HepG2 (cell line): ENCODE data around the gene STAT6. TPM values are rescaled to one million over a fixed set of nuclear protein-coding genes. Genes with fewer than 3 reads are reported as not detected.

Source experiments
- ATAC-seq: fragments of 200-7000 bp; cut with Tn5 transposase; 3 replicates; pipeline ENCODE4 v1.9.1; 2020; ENCODE audit warnings: mild to moderate bottlenecking, moderate library complexity
- BruUV-seq: library from RNA; stranded (reverse); fragments of 400-500 nt; replicated peaks from 2 replicates; lab custom pipeline; 2021; lab: Mats Ljungman, UMichigan
- CTCF ChIA-PET: fragments of 300-600 bp; formaldehyde crosslinking; extraction: SDS; loops from one replicate; lab custom pipeline; 2021; ENCODE audit warnings: low total read pairs, inconsistent platforms, low intra/inter-chr PET ratio; lab: Yijun Ruan, JAX
- POLR2A ChIA-PET: fragments of 350-600 bp; sonication (Branson Sonifier 250); formaldehyde crosslinking; loops from one replicate; lab custom pipeline; 2020; ENCODE audit warnings: antibody characterized with exemption, inconsistent platforms; lab: Yijun Ruan, JAX
- DNase-seq: peaks from one replicate; pipeline ENCODE4 v3.0.0-alpha.2; 2015; ENCODE audit warnings: low spot score
- FAIRE-seq: peaks from 3 replicates; lab custom pipeline; 2011; peaks lifted over from hg19 to GRCh38; lab: Jason Lieb, UNC
- H2AFZ ChIP-seq: one replicate; pipeline ENCODE4 v1.6.1; 2011; ENCODE audit warnings: low read length, inconsistent platforms
- H3K27ac ChIP-seq: fragments of 300-600 bp; 3 replicates; pipeline ENCODE4 v1.8.0; 2011; ENCODE audit warnings: mixed run types, mild to moderate bottlenecking, mixed read lengths, low read length, inconsistent platforms; ENCODE audit not compliant: insufficient read depth; ENCODE audit errors: extremely low read length
- H3K27me3 ChIP-seq, 2 experiments: fragments of 200-600 bp in 1 of 2; 2 replicates in 1 of 2; 3 replicates in 1 of 2; pipeline versions ENCODE4 v1.6.0 to v1.8.0; 2011; ENCODE audit warnings: low read length in 2 of 2, mild to moderate bottlenecking in 2 of 2, moderate library complexity in 2 of 2, inconsistent platforms in 1 of 2; ENCODE audit not compliant: insufficient read depth in 2 of 2, control insufficient read depth in 1 of 2
- H3K36me3 ChIP-seq, 2 experiments: fragments of 200-600 bp in 1 of 2; replicated peaks in 1 of 2; 2 replicates in 1 of 2; 3 replicates in 1 of 2; pipeline versions ENCODE4 v1.5.1 to v1.8.0; 2011; ENCODE audit warnings: low read length in 2 of 2, inconsistent platforms in 1 of 2; ENCODE audit not compliant: insufficient read depth in 2 of 2, control insufficient read depth in 1 of 2
- H3K4me1 ChIP-seq: 2 replicates; pipeline ENCODE4 v1.5.1; 2012; ENCODE audit warnings: low read length, inconsistent platforms; ENCODE audit not compliant: insufficient read depth
- H3K4me2 ChIP-seq: 2 replicates; pipeline ENCODE4 v1.6.0; 2011; ENCODE audit warnings: low read depth, low read length, inconsistent platforms
- H3K4me3 ChIP-seq, 3 experiments: fragments of 200-600 bp in 1 of 3; sonication (generic), shearing (Covaris generic) in 1 of 3; replicated peaks in 1 of 3; 2 replicates each; pipeline ENCODE4 v1.5.1; 2011 to 2016; ENCODE audit warnings: low read length in 3 of 3, inconsistent platforms in 2 of 3, low read depth in 2 of 3, mild to moderate bottlenecking in 2 of 3, control low read depth in 1 of 3, mixed read lengths in 1 of 3; ENCODE audit not compliant: insufficient read depth in 1 of 3
- H3K79me2 ChIP-seq: one replicate; pipeline ENCODE4 v1.6.1; 2011; ENCODE audit warnings: low read length, inconsistent platforms; ENCODE audit not compliant: insufficient read depth
- H3K9ac ChIP-seq: 2 replicates; pipeline ENCODE4 v1.6.0; 2011; ENCODE audit warnings: mild to moderate bottlenecking, low read depth, low read length, inconsistent platforms; ENCODE audit not compliant: insufficient read depth
- H3K9me3 ChIP-seq: 2 replicates; pipeline ENCODE4 v1.5.1; 2012; ENCODE audit warnings: mild to moderate bottlenecking, low read length
- H4K20me1 ChIP-seq: 2 replicates; pipeline ENCODE4 v1.6.0; 2011; ENCODE audit warnings: inconsistent platforms, mild to moderate bottlenecking, low read length, moderate library complexity; ENCODE audit not compliant: insufficient read depth
- BRCA1 ChIP-seq: sonication (generic); formaldehyde crosslinking; IDR thresholded peaks from 2 replicates; pipeline ENCODE4 v1.4.0; 2020; ENCODE audit warnings: missing genetic modification reagents
- BRD4 ChIP-seq: sonication (generic); formaldehyde crosslinking; IDR thresholded peaks from 2 replicates; pipeline ENCODE4 v1.4.0; 2020; ENCODE audit warnings: missing genetic modification reagents
- CAMTA2 ChIP-seq: sonication (generic); formaldehyde crosslinking; IDR thresholded peaks from 2 replicates; pipeline ENCODE4 v1.4.0; 2020; ENCODE audit warnings: mild to moderate bottlenecking, missing genetic modification reagents, borderline replicate concordance
- CHCHD3 ChIP-seq: sonication (generic); formaldehyde crosslinking; IDR thresholded peaks from 2 replicates; pipeline ENCODE4 v1.8.0; 2022; ENCODE audit warnings: mild to moderate bottlenecking, missing genetic modification reagents, moderate library complexity
- NFATC3 ChIP-seq: sonication (generic); formaldehyde crosslinking; IDR thresholded peaks from 2 replicates; pipeline ENCODE4 v1.5.1; 2020; ENCODE audit warnings: mild to moderate bottlenecking, missing genetic modification reagents
- RBM22 ChIP-seq: fragments of 200-400 bp; formaldehyde crosslinking; optimal IDR thresholded peaks from 2 replicates; pipeline ENCODE3; 2017; ENCODE audit warnings: mild to moderate bottlenecking, low read length, moderate library complexity
- SSRP1 ChIP-seq: IDR thresholded peaks from 2 replicates; pipeline ENCODE4 v1.6.1; 2016; ENCODE audit warnings: control low read depth
- ZBTB20 ChIP-seq: sonication (generic); formaldehyde crosslinking; IDR thresholded peaks from 2 replicates; pipeline ENCODE4 v1.8.1; 2023; ENCODE audit warnings: missing genetic modification reagents, low read depth, mild to moderate bottlenecking, borderline replicate concordance
- ZFYVE20 ChIP-seq: sonication (generic); formaldehyde crosslinking; IDR thresholded peaks from 2 replicates; pipeline ENCODE4 v1.8.0; 2023; ENCODE audit warnings: low read depth, mild to moderate bottlenecking, moderate library complexity, missing genetic modification reagents, borderline replicate concordance
- ZNF180 ChIP-seq: sonication (generic); formaldehyde crosslinking; IDR thresholded peaks from 2 replicates; pipeline ENCODE4 v1.4.0; 2020; ENCODE audit warnings: low read depth, missing genetic modification reagents, borderline replicate concordance
- ZNF20 ChIP-seq: sonication (generic); formaldehyde crosslinking; IDR thresholded peaks from 2 replicates; pipeline ENCODE4 v1.4.0; 2020; ENCODE audit warnings: mild to moderate bottlenecking, moderate library complexity, missing genetic modification reagents
- ZNF296 ChIP-seq: sonication (generic); formaldehyde crosslinking; conservative IDR thresholded peaks from 2 replicates; pipeline ENCODE4 v1.5.0; 2020; ENCODE audit warnings: mild to moderate bottlenecking, missing genetic modification reagents
- ZNF496 ChIP-seq: sonication (generic); formaldehyde crosslinking; IDR thresholded peaks from 2 replicates; pipeline ENCODE4 v1.8.1; 2023; ENCODE audit warnings: mild to moderate bottlenecking, moderate library complexity, missing genetic modification reagents; ENCODE audit not compliant: insufficient replicate concordance
- ZSCAN31 ChIP-seq: sonication (generic); formaldehyde crosslinking; IDR thresholded peaks from 2 replicates; pipeline ENCODE4 v1.5.0; 2020; ENCODE audit warnings: low read depth, mild to moderate bottlenecking, missing genetic modification reagents
- WGBS: methylation state at CpG from one replicate; pipeline ENCODE4 v1.1.6; 2017; ENCODE audit warnings: low lambda C conversion rate; 5-methylcytosine and 5-hydroxymethylcytosine counted together
- in situ Hi-C: cut with HindIII; loops from 2 replicates; pipeline ENCODE4 v1.10.0; 2017; ENCODE audit warnings: low pct_unique_long_range_greater_than_20kb; ENCODE audit not compliant: extremely low pct_ligation_motif_present
- intact Hi-C: fragments of 100-400 bp; cut with micrococcal nuclease; formaldehyde crosslinking; loops from one replicate; pipeline ENCODE4 v1.10.0; 2022; ENCODE audit not compliant: unreplicated experiment
- polyA plus RNA-seq, 8 experiments: library from polyadenylated mRNA; depleted of rRNA in 3 of 8; stranded (reverse) in 7 of 8; unstranded in 1 of 8; fragments of >200 nt; fragmentation: Illumina TruSeq in 4 of 8; extraction: Trizol in 4 of 8; gene quantifications; 2 replicates each; pipeline versions ENCODE4 v1.2.1 to v1.2.3, GENCODE V29; 2011 to 2016; ENCODE audit warnings: low read depth in 4 of 8, missing spikeins in 1 of 8, mixed read lengths in 1 of 8; ENCODE audit not compliant: insufficient read depth in 1 of 8
- total RNA-seq, 5 experiments: library from RNA; depleted of rRNA; stranded (reverse); fragments of >200 nt; fragmentation: Illumina TruSeq; extraction: Trizol; gene quantifications; 2 replicates each; pipeline ENCODE4 v1.2.3, GENCODE V29; 2016; ENCODE audit warnings: low read depth in 1 of 5
- TF ChIP-seq, protein P1 (sequence below): sonication (generic); formaldehyde crosslinking; IDR thresholded peaks from 2 replicates; pipeline ENCODE4 v1.5.0; 2020; ENCODE audit warnings: missing genetic modification reagents
- TF ChIP-seq, protein P2 (sequence below): sonication (generic); formaldehyde crosslinking; IDR thresholded peaks from 2 replicates; pipeline ENCODE4 v1.8.0; 2022; ENCODE audit warnings: missing genetic modification reagents, mild to moderate bottlenecking, inconsistent platforms, borderline replicate concordance
- TF ChIP-seq, protein P3 (sequence below): conservative IDR thresholded peaks from 2 replicates; pipeline ENCODE4 v1.6.1; 2018; ENCODE audit warnings: missing genetic modification reagents
- TF ChIP-seq, protein P4 (sequence below): sonication (generic); formaldehyde crosslinking; conservative IDR thresholded peaks from 2 replicates; pipeline ENCODE4 v1.8.0; 2022; ENCODE audit warnings: missing genetic modification reagents
- TF ChIP-seq, protein P5 (sequence below): sonication (generic); formaldehyde crosslinking; IDR thresholded peaks from 2 replicates; pipeline ENCODE4 v1.8.0; 2022; ENCODE audit warnings: mild to moderate bottlenecking, missing genetic modification reagents, moderate library complexity

STAT6 gene
- total and polyA plus RNA-seq, 2 of the 13 experiments (the other 11 are each of a cell fraction or from before 2014, with no cell fraction given) = 28.0 to 62.2 TPM

DNA sequence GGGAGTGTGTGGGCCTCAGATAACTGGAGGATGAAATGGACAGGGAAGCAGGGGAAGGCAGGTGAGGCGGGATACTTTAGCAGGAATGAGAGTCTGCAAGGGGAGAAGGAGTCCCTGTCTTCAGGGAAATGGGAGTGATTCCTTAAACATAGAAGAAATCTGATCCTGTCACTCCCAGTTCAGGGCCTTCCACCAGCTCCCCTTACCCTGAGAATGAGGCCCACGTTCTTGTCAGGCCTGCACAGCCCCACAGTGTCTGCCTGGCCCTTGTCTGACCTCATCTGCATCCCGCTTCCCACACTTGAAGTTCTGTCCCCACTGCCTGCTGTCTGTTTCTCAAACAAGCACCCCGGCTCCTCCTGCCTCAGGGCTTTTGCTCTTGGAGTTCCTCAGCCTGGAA is 48.9 kb upstream of the STAT6 start (continued):
- TF ChIP-seq, protein P1, sequence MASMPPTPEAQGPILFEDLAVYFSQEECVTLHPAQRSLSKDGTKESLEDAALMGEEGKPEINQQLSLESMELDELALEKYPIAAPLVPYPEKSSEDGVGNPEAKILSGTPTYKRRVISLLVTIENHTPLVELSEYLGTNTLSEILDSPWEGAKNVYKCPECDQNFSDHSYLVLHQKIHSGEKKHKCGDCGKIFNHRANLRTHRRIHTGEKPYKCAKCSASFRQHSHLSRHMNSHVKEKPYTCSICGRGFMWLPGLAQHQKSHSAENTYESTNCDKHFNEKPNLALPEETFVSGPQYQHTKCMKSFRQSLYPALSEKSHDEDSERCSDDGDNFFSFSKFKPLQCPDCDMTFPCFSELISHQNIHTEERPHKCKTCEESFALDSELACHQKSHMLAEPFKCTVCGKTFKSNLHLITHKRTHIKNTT (CRISPR knock-in tag) = no peak
- TF ChIP-seq ZNF296 (CRISPR knock-in tag) = no peak
- no peak for TF ChIP-seq ZFYVE20 (CRISPR knock-in tag)
- no peak for TF ChIP-seq BRCA1
- TF ChIP-seq ZSCAN31 (CRISPR knock-in tag) = no peak
- TF ChIP-seq ZNF180 (CRISPR knock-in tag) = no peak
- TF ChIP-seq RBM22 = no peak
- TF ChIP-seq, all 625 proteins: peak for 0

DNA sequence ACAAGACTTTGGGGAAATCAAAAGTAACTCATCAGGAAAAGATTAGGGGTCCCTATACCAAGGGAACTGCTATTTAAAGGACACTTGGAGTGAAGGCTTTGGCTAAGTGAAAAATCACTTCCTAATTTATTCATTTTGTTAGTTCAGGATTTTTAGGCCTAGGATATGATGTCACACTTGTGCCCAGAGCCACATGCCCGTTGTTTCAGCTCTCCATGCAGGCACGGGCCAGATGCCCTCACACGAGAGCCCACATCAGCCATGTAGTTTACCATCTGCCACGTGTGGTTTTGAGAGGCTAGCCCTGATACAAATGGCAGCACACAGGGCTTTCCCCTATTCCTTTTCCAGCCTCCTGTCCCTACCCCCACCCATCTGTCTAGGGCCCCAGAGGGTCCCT is 48.1 kb upstream of the STAT6 start:
- no peak overlapping the region for H3K27ac ChIP-seq
- POLR2A ChIA-PET = interaction anchor here (2.9 to 3.0 kb wide), 2 partner anchors 10 to 31 kb away, joined by 11 to 15 read pairs; partner anchors contain the start of gene LRP1
- H4K20me1 ChIP-seq = no peaks in the 10 kb centered on the region; the same call in 1 of the 2 replicates
- WGBS = 91% methylated on average over 4 of the region's 4 CpGs
- no TSS peak for BruUV-seq
- no peaks in the 10 kb centered on the region for H3K79me2 ChIP-seq
- DNase-seq (no peak), ATAC-seq (no peak), FAIRE-seq (no peak)
- peaks cover 14% of the 10 kb centered on the region for H3K4me1 ChIP-seq
- no peak overlapping the region for H3K9ac ChIP-seq
- CTCF ChIA-PET = no interaction called here
- no peaks in the 10 kb centered on the region for H3K9me3 ChIP-seq
- no peak overlapping the region for H2AFZ ChIP-seq
- peaks cover 65 to 87% of the 10 kb centered on the region in 2 experiments for H3K36me3 ChIP-seq
- H3K4me2 ChIP-seq = no peak overlapping the region
- no peak overlapping the region for H3K4me3 ChIP-seq
- no peaks in the 10 kb centered on the region for H3K27me3 ChIP-seq
- intact Hi-C loops (no loop called here), in situ Hi-C loops (no loop called here)
- TF ChIP-seq SSRP1 (CRISPR knock-in tag) (no peak), ZNF20 (no peak), CHCHD3 (CRISPR knock-in tag) (no peak), ZNF496 (CRISPR knock-in tag) (no peak), NFATC3 (CRISPR knock-in tag) (no peak), BRD4 (CRISPR knock-in tag) (no peak), CAMTA2 (CRISPR knock-in tag) (no peak), ZBTB20 (no peak)
- TF ChIP-seq, protein P2, sequence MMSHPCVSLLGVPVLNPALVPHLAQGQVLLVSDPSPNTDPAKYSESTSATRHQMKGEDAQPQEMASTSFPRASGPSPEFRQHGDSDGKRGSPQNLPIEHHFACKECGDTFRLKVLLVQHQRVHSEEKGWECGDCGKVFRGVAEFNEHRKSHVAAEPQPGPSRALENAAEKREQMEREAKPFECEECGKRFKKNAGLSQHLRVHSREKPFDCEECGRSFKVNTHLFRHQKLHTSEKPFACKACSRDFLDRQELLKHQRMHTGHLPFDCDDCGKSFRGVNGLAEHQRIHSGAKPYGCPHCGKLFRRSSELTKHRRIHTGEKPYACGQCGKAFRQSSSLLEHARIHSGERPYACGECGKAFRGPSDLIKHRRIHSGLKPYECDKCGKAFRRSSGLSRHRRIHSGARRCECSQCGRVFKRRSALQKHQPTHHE (CRISPR knock-in tag) = no peak
- TF ChIP-seq, protein P3, sequence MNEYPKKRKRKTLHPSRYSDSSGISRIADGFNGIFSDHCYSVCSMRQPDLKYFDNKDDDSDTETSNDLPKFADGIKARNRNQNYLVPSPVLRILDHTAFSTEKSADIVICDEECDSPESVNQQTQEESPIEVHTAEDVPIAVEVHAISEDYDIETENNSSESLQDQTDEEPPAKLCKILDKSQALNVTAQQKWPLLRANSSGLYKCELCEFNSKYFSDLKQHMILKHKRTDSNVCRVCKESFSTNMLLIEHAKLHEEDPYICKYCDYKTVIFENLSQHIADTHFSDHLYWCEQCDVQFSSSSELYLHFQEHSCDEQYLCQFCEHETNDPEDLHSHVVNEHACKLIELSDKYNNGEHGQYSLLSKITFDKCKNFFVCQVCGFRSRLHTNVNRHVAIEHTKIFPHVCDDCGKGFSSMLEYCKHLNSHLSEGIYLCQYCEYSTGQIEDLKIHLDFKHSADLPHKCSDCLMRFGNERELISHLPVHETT (CRISPR knock-in tag) = no peak
- TF ChIP-seq, protein P4, sequence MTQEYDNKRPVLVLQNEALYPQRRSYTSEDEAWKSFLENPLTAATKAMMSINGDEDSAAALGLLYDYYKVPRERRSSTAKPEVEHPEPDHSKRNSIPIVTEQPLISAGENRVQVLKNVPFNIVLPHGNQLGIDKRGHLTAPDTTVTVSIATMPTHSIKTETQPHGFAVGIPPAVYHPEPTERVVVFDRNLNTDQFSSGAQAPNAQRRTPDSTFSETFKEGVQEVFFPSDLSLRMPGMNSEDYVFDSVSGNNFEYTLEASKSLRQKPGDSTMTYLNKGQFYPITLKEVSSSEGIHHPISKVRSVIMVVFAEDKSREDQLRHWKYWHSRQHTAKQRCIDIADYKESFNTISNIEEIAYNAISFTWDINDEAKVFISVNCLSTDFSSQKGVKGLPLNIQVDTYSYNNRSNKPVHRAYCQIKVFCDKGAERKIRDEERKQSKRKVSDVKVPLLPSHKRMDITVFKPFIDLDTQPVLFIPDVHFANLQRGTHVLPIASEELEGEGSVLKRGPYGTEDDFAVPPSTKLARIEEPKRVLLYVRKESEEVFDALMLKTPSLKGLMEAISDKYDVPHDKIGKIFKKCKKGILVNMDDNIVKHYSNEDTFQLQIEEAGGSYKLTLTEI = no peak
- TF ChIP-seq, protein P5, sequence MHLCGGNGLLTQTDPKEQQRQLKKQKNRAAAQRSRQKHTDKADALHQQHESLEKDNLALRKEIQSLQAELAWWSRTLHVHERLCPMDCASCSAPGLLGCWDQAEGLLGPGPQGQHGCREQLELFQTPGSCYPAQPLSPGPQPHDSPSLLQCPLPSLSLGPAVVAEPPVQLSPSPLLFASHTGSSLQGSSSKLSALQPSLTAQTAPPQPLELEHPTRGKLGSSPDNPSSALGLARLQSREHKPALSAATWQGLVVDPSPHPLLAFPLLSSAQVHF (CRISPR knock-in tag) = no peak
